Epithelial cell of alveolus of lung (primary cell): Measurements from ENCODE around the gene KIAA0586. TPM values are rescaled to one million over a fixed set of nuclear protein-coding genes. Genes with fewer than 3 reads are reported as not detected.

ENCODE experiments used
- total RNA-seq: library from RNA; depleted of rRNA; stranded (reverse); fragments of >200 nt; gene quantifications from 2 replicates; pipeline ENCODE4 v1.2.1, GENCODE V29; 2015

The KIAA0586 gene
- total RNA-seq: 10.5 and 21.2 TPM in 2 replicates

DNA sequence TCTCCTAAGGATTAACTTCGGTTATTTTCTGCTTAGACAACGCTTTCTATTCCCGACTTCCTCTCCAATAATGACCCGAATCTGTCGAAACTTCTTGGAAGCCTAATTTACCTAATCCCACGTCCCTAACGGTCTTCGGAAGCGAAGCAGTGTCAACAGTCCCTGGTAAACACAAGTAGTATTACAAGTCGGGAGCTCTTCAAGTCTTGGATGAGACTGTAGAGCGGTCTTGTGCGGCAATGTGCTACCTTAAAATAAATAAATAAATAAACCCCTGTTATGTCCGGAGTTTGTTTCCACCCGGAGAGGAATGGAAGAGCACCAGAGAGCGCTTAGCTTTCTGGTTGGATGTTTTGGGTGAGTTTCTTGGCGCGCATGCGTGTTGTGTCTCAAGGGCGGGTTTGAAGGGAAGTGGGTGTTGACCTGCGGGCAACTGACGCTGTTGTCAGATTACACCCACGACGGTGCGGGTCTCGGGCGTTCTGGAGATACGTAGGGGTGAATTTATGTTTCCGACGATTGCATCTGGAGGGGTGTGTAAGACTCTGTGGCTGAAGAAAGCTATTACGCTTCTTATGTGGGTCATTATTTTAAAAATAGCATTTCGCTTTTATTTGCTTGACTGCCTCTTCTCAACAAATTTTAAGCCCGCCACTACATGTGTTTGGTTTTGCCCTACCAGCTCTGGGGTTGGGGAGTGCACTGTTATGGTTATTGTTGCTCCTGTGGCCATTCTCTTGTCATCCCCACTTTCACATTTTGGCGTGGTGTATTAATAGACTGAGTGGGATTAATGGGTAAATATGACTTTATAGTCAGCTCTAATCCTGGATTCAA lies at the start of gene KIAA0586, which contains the start of gene TIMM9:
Gene KIAA0586, plus strand, starts transcription at position 439 of the 837 bp plus-strand sequence. CDS start 546 bp downstream, outside the sequence.
Gene TIMM9, minus strand, starts transcription at position 251 of the 837 bp plus-strand sequence. CDS start 15,586 bp downstream, outside the sequence.

GRCh38 chr14:58395812-58396788 lies 31.4 kb upstream of the KIAA0586 start, which contains the start of gene TOMM20L:
TSS of gene TOMM20L (plus strand) at chr14:58395930. CDS start at chr14:58395958, 28 bp downstream.

Other genes starting within 250 kb of the KIAA0586 start
- 55.6 and 57.3 TPM in 2 replicates for gene ACTR10, start 227.6 kb upstream of the KIAA0586 start, total RNA-seq
- 110 and 142 TPM in 2 replicates for gene PSMA3, start 182.9 kb upstream of the KIAA0586 start, total RNA-seq
- 3.0 and 7.0 TPM in 2 replicates for gene ARID4A, start 129.2 kb upstream of the KIAA0586 start, total RNA-seq
- gene TOMM20L, start 31.8 kb upstream of the KIAA0586 start, total RNA-seq: not detected in 2 replicates
- gene TIMM9, start 188 bp upstream of the KIAA0586 start, total RNA-seq: 42.3 and 130 TPM in 2 replicates
- gene DACT1, start 210.2 kb downstream of the KIAA0586 start, total RNA-seq: 4.7 and 23.8 TPM in 2 replicates